ENCODE data around the gene SPRR2B.
"Not testable (repeated sequence)": the region's sequence is repeated elsewhere in the genome, so short reads cannot be mapped to it uniquely, and the experiment has no call there.

SPRR2B gene

DNA sequence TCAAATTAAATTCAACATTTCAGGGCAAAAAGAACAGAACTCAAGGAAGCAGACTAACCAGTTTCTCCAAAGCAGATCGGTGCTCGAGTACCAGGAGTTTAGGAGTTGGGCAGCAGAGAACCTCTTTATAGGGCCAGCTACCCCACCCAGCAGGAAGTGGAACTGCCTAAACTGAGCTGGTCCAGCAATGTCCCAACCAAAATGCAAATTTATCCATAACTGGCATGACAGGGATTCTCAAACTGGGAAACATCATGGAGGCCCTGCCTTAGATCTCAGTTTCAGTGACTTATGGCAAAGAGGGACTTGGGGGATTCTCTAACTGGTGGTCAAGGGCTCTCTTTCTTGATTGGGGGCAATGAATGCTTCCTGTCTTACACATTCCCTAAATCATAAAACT is at the start of gene SPRR2B:
TSS of gene SPRR2B (minus strand) at position 101 of the 400 bp plus-strand sequence. CDS start 772 bp downstream, outside the sequence.
- DNase-seq, result no peak

DNA sequence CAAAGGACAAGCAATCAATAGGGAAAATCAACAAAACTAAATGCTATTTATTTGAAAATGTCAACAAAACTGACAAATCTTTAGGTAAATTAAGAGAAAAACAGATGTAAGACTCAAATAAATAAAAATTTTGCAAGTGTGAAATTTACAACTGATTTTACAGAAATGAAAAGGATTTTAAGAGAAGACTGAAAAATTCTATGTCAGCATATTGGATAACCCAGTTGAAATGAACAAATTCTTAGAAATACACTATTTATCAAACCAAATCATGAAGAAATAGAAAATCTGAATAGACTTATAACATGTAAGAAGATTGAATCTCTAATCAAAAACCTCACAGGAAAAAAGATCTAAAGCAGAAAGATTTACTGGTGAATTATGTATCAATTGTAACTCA is 49.5 kb upstream of the SPRR2B start:
- no peak for DNase-seq

DNA sequence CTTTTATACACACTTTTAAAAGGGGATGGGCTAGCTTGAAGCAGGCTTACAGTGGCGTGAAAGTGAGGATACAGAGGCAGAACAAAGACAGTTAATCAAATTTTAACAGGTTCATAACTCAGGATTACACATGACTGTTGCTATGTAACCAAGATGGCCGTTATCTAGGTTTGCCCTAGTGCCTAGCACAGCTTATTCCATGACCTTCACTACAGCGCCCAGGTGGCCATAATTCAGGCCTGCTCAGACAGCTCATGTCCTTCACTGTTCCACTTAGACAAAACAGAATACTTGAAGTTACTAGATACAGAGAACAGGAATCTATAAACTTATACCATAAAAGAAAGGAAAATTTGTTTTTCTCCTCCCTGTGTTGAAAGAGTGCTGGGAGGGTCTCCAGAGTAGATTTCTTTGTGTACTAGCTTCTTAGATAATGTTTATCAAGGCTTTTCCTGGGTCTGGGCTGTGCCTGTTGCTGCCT is 48.1 kb upstream of the SPRR2B start:
- DNase-seq, result no peak

DNA sequence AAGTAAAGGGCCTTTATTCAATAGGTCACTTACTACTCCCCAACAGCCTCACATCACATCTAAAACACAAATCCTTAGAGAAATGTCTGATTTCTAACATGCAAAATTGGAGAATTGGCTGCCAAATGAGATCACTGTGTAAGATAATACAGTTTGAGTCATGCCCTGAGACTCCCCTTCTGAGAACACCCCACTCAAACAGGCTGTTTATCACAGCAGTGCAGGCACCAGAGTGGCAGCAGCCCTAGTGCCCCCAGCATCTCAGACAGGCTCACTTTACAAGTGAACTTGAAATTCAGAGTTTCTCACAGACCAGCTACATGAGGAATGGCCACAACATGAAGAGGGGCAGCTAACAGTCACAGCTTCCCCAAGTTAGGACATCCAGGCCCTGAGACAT is 43.9 kb upstream of the SPRR2B start:
- DNase-seq, result not testable (repeated sequence)

GRCh38 chr1:153113416-153113815 is 42.0 kb upstream of the SPRR2B start, which contains the start of gene SPRR2F:
Gene SPRR2F (minus strand): TSS chr1:153113516. CDS start chr1:153112733, 783 bp downstream.
- DNase-seq, result no peak

DNA sequence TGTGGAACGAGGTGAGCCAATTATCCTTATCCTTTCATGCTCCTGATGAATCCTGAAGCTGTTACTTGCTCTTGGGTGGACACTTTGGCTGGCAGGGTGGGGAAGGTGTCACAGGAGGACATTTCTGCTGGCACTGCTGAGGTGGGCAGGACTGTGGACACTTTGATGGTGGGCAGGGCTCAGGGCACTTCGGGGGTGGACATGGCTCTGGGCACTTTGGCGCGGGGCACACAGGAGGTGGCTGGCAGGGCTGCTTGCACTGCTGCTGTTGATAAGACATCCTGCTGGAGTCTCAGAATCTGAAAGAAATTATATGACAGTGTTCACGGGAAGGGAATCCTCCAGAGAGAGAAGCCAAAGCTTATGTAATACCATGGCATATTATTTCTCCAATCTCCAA is 41.0 kb upstream of the SPRR2B start:
- DNase-seq, result not testable (repeated sequence)

GRCh38 chr1:153100245-153100644 is 28.8 kb upstream of the SPRR2B start:
- no peak for DNase-seq

DNA sequence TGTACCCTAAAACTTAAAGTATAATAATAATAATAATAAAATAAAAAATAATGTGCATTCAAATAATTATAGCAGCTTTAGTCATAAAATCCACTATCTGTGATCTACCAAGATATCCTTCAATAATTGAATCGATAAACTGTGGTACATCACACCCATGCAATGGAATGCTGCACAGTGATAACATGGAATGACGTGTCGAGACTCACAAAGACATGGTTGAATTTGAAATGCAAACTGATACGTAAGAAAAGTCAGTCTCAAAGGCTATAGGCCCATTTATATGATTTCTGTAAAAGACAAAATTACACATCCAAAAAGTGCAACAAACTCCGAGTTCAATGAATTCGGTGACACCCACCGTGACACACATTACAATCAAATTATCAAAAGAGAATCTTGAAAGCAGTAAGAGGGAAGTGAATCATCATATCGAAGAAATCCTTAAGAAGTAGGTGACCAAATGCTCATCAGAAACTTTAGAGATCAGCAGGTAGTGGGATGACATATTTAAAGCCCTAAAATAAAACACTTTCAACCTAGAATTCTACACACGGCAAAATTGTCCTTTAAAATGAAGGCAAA is 28.1 kb upstream of the SPRR2B start:
- no peak for DNase-seq

DNA sequence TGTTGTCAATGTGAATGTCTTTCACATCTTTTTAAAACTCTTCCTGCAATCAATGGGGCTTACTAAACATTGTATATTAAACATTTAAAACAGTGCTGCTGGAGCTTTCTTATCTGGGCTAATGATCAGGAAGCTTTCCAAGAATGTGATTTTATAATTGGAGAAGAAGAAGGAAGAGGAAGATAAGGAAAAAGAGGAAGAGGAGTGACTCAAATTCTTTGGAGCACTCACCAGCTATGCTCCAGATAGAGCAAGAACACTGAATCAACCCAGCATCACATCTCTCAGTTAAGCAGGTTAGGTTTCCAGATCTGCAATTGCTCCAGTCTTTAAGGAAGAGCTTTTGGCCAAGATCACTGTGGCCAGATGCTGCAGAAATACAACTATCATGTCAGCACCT is 24.4 kb upstream of the SPRR2B start:
- DNase-seq, result no peak

- no peak for DNase-seq
Observed at GRCh38 chr1:153094426-153094825, 23.0 kb upstream of the SPRR2B start, which contains the start of gene SPRR2E. Gene SPRR2E (minus strand): TSS chr1:153094526. CDS start chr1:153093751, 775 bp downstream.

- DNase-seq, result no peak
Observed at GRCh38 chr1:153087652-153088051, 16.2 kb upstream of the SPRR2B start.

- DNase-seq, result no peak
Observed at GRCh38 chr1:153081736-153082135, 10.3 kb upstream of the SPRR2B start.

DNA sequence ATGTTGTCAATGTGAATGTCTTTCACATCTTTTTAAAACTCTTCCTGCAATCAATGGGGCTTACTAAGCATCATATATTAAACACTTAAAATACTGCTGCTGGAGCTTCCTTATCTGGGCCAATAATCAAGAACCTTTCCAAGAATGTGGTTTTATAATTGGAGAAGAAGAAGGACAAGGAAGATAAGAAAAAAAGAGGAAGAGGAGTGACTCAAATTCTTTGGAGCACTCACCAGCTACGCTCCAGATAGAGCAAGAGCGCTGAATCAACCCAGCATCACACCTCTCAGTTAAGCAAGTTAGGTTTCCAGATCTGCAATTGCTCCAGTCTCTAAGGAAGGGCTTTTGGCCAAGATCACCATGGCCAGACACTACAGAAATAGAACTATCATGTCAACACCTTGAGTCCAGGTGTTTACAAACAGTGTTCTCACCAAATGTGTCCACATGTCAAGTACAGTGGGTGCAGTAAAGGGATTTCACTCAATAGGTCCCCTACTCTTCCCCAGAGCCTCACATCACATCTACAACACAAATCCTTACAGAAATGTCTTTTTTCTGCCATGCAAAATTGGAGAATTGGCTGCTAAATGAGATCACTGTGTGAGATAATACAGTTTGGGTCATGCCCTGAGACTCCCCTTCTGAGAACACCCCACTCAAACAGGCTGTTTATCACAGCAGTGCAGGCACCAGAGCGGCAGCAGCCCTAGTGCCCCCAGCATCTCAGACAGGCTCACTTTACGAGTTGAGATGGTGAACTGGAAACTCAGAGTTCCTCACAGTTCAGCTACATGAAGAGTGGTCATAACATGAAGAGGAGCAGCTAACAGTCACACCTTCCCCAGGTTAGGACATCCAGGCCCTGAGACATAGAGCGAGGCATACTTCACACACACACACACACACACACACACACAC is 1.7 kb upstream of the SPRR2B start:
- no peak for DNase-seq

DNA sequence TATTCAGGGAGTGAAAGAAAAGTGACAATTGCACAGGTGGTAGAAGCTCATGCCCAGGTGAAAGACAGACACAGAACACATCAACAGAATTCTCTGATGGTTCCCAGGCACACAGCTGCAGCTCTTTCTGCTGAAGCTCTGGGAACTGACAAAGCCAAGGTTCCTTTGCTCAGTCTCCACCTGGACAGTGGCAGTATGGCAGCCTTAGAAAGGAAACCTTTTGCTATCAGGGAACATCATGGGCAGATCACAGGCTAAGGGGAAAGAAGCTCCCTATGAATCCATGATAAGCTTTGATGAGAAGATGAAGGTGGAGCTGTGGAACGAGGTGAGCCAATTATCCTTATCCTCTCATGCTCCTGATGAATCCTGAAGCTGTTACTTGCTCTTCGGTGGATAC is 1.2 kb downstream of the SPRR2B start:
- DNase-seq, result no peak

GRCh38 chr1:153058826-153059784 is 12.3 kb downstream of the SPRR2B start:
- DNase-seq, result no peak

DNA sequence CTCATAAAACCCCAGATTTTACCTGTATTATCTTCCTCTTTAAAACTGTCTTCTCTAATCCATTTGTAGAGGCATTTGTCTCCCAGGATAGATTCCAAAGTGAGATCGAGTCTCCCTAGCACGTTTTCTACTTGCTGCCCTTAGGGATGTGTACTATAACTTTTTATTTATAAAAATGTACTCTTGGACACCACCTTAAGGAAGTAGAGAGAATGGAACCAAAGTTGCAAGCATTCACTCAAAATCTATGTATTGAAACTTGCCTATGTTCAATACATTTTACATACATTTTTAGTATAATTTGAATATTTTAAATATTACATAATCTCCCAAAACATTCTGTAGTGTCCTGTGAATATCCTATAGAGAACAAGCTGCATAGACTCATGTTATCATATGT is 13.3 kb downstream of the SPRR2B start:
- DNase-seq, result no peak

- no peak for DNase-seq
Observed at GRCh38 chr1:153057375-153057774, 14.0 kb downstream of the SPRR2B start, which contains the start of gene SPRR2A. Gene SPRR2A (minus strand): TSS chr1:153057512. CDS start chr1:153056735, 777 bp downstream.

- not testable (repeated sequence) for DNase-seq
Observed at GRCh38 chr1:153056111-153056510, 15.3 kb downstream of the SPRR2B start.

GRCh38 chr1:153049211-153049610 is 22.2 kb downstream of the SPRR2B start:
- DNase-seq, result no peak

- no peak for DNase-seq
Observed at GRCh38 chr1:153040950-153041631, 30.3 kb downstream of the SPRR2B start, which contains the start of gene SPRR2D. Gene SPRR2D (minus strand): TSS chr1:153041120. CDS start chr1:153040346, 774 bp downstream.

GRCh38 chr1:153035211-153035610 is 36.2 kb downstream of the SPRR2B start:
- DNase-seq, result no peak

All from cortex of kidney (tissue), 1 donor.